Stimulated activated naive B cell treated with anti-CD40 and anti-IgM and Interleukin-4, amounts not matched to agents 10 μg/mL and 1 μg/mL and 100 μg/mL, for 72 hours (primary cell): Measurements from ENCODE around the gene AHI1.

Experiments
- ATAC-seq, 2 donors: fragments of 150-1000 bp; cut with Tn5 transposase; replicated peaks; 2 replicates each; pipeline ENCODE4 v1.10.0; 2021; ENCODE audit warnings: moderate library complexity in 1 of 2
- DNase-seq: peaks from one replicate; pipeline ENCODE4 v3.0.0; 2021
- H3K27ac Mint-ChIP-seq: one replicate; pipeline ENCODE4 v1.8.0; 2022; ENCODE audit warnings: mild to moderate bottlenecking, mixed read lengths
- H3K27me3 Mint-ChIP-seq, 2 donors: one replicate each; pipeline ENCODE4 v1.8.0; 2022; ENCODE audit warnings: mixed read lengths in 2 of 2
- H3K36me3 Mint-ChIP-seq, 2 donors: one replicate each; pipeline ENCODE4 v1.8.0; 2022; ENCODE audit warnings: mixed read lengths in 2 of 2, mild to moderate bottlenecking in 1 of 2
- H3K4me1 Mint-ChIP-seq, 2 donors: one replicate each; pipeline ENCODE4 v1.8.0; 2022; ENCODE audit warnings: mixed read lengths in 2 of 2, mild to moderate bottlenecking in 1 of 2
- H3K4me3 Mint-ChIP-seq, 2 donors: one replicate each; pipeline ENCODE4 v1.8.0; 2022; ENCODE audit warnings: mild to moderate bottlenecking in 2 of 2, mixed read lengths in 2 of 2, moderate library complexity in 1 of 2
- H3K9me3 Mint-ChIP-seq, 2 donors: one replicate each; pipeline ENCODE4 v1.8.0; 2022; ENCODE audit warnings: mixed read lengths in 2 of 2, mild to moderate bottlenecking in 1 of 2

Gene AHI1

DNA sequence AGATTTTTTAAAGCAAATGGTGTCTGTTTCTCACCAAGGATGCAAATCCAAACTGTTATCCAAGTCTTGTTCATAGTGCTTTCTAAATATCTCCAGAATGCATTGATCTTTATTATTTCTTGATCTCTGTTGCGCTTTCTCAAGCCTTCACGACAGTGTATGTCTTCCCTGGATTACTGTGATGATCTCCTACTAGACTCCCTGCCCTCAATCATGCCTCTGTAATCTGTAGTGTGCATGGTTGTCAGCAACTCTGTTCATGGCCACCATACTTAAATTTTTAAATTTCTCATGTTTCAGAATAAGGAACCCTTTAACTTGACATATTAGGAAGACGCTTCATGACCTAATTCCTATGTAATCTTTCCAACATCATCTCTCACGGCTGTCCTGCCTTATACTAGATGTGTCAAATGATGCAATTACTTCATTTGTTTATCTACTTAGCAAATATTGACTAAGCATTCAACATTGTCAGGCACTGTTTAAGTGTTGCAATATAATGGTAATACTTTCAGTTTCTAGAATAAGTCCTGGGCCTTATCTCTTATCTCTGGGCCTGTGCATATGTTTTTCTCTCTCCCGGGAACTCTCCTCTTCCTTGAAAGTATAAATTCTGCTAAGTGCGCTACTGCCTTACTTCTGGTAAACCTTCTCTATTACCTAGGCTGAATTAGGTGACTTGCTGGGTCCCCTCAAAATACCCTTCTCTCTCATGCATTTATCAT lies 25.6 kb upstream of the AHI1 start:
- H3K9me3 Mint-ChIP-seq, result peaks cover 0 to 3% of the 10 kb centered on the region in 2 donors
- no peak overlapping the region for H3K4me3 Mint-ChIP-seq
- DNase-seq, result no peak
- H3K36me3 Mint-ChIP-seq, result no peaks in the 10 kb centered on the region
- no peak overlapping the region for H3K27ac Mint-ChIP-seq
- H3K27me3 Mint-ChIP-seq, result no peaks in the 10 kb centered on the region
- H3K4me1 Mint-ChIP-seq, result no peaks in the 10 kb centered on the region
- ATAC-seq, result no peak

DNA sequence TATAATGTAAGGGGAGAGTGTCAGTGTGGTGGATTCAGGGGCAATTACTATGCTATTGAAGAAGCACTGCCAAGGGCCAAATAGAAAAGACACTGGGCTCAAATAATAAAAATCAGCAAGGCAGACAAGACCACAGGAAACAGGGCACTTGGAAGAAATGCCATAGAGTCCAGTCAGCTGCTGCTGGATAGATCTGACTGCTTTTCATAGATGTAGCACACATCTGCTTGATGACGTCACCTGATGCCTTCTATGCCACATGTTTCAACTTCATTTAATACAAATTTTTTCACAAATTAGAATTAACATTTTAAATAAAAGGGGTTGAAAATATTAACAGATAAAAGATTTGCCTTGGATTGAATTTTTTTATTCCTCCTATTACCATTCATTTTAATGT lies 23.9 kb upstream of the AHI1 start:
- Mint-ChIP-seq H3K9me3 (peaks cover 5% of the 10 kb centered on the region in 2 donors), H3K36me3 (no peaks in the 10 kb centered on the region), H3K27ac (no peak overlapping the region), H3K27me3 (no peaks in the 10 kb centered on the region), H3K4me1 (no peaks in the 10 kb centered on the region), H3K4me3 (no peak overlapping the region)
- ATAC-seq (no peak), DNase-seq (no peak)

GRCh38 chr6:135520781-135521180 lies 23.2 kb upstream of the AHI1 start:
- DNase-seq, result no peak
- Mint-ChIP-seq H3K27me3 (no peaks in the 10 kb centered on the region), H3K9me3 (peaks cover 5% of the 10 kb centered on the region in 2 donors), H3K27ac (no peak overlapping the region), H3K36me3 (no peaks in the 10 kb centered on the region), H3K4me3 (no peak overlapping the region), H3K4me1 (no peaks in the 10 kb centered on the region)
- no peak for ATAC-seq

DNA sequence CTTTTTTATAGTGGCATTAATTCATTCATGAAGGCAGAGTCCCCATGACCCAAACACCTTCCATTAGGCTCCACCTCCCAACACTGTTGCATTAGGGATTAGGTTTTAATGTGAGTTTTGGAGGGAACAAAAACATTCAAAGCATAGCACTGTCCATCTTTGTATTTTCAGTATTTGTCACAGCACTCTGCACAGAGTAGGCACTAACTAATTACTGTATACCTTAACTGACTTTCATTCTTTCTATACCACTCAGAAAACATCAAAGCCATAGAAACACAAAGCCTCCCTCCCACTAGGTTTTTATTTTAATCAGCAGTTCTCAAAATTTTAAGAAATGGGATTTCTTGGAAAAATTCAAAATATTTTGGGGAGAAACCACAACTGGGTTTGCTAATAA lies 21.8 kb upstream of the AHI1 start:
- H3K36me3 Mint-ChIP-seq, result no peaks in the 10 kb centered on the region
- H3K27me3 Mint-ChIP-seq, result no peaks in the 10 kb centered on the region
- no peak for DNase-seq
- ATAC-seq, result no peak
- no peaks in the 10 kb centered on the region for H3K4me1 Mint-ChIP-seq
- H3K27ac Mint-ChIP-seq, result no peak overlapping the region
- H3K4me3 Mint-ChIP-seq, result no peak overlapping the region
- H3K9me3 Mint-ChIP-seq, result peaks cover 5% of the 10 kb centered on the region in 2 donors

DNA sequence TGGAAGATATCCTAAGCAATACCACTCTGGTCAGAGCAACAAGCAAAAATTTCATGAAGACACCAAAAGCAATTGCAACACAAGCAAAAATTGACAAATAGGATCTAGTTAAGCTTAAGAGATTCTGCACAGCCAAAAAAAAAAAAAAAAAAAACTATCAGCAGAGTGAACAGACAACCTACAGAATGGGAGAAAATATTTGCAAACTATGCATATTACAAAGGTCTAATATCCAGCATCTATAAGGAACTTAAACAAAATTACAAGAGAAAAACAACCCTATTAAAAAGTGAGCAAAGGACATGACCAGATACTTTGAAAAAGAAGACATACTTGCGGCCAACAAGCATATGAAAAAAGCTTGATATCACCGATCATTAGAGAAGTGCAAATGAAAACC lies 20.0 kb upstream of the AHI1 start:
- no peaks in the 10 kb centered on the region for H3K27me3 Mint-ChIP-seq
- no peaks in the 10 kb centered on the region for H3K36me3 Mint-ChIP-seq
- DNase-seq, result no peak
- no peak overlapping the region for H3K4me3 Mint-ChIP-seq
- H3K9me3 Mint-ChIP-seq, result peaks cover 5 to 9% of the 10 kb centered on the region in 2 donors
- peaks cover 4 to 6% of the 10 kb centered on the region in 2 donors for H3K4me1 Mint-ChIP-seq
- H3K27ac Mint-ChIP-seq, result no peak overlapping the region
- no peak for ATAC-seq

GRCh38 chr6:135514706-135515105 lies 17.2 kb upstream of the AHI1 start:
- ATAC-seq (no peak), DNase-seq (no peak)
- H3K4me3 Mint-ChIP-seq, result no peak overlapping the region
- H3K4me1 Mint-ChIP-seq, result peaks cover 4 to 6% of the 10 kb centered on the region in 2 donors
- H3K9me3 Mint-ChIP-seq, result peaks cover 5 to 9% of the 10 kb centered on the region in 2 donors
- no peaks in the 10 kb centered on the region for H3K36me3 Mint-ChIP-seq
- H3K27me3 Mint-ChIP-seq, result no peaks in the 10 kb centered on the region
- H3K27ac Mint-ChIP-seq, result no peak overlapping the region

DNA sequence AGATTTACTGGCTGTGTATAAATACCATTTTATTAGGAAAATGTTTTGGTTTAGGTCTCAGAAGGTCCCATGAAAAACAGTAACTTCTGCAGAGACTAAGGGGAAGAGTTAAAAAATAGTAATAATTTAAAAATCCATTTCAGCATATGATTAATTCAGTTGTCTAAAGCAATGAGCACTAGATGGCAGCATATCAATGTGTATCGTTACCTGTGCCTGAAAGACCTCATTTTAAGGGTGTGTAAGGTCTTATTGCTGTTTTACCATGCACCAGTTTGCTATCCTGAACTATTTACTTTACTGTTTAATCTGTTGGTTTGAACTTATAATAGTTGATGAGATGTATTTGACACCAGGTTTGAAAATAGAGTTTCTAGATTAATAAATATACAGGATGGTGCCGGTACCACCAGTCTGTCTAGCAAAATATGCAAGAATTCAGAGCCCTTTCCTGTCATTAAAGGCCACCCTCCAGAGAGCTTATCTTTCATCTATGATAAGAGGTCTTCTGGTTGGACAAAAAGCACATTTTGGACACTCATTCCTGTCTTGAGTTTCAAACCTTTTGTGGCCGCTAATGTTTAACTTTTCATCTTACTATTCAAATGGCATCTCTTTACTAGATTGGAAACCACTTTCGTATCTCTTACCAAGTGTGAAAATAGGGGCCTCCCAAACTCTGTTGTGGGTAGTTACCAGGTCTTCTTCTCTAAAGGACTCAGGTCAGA lies 8.9 kb upstream of the AHI1 start:
- H3K36me3 Mint-ChIP-seq, result no peaks in the 10 kb centered on the region
- H3K9me3 Mint-ChIP-seq, result no peaks in the 10 kb centered on the region
- H3K27me3 Mint-ChIP-seq, result no peaks in the 10 kb centered on the region
- H3K4me1 Mint-ChIP-seq, result no peaks in the 10 kb centered on the region
- peak; percentile 75 to 80 for ATAC-seq
- no peak for DNase-seq
- H3K27ac Mint-ChIP-seq, result no peak overlapping the region
- H3K4me3 Mint-ChIP-seq, result no peak overlapping the region

DNA sequence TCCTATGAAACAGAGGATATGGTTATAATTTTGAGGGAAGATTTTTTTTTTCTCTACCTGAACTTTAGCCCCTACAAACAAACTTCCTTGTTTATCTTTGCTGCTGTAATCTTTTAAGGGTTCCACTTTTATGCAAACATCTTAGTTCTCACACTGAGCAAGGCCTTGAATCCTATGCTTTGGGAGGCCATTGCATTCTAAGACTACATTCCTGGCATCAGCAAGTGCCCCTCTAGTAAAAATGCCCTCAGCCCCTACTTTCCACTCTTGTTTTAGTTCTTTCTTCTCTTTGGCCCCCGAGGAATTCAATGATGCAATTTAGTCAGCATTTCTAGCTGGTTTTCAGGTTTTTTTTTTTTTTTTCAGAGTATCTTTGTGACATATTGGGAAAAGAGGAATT lies 8.1 kb upstream of the AHI1 start:
- Mint-ChIP-seq H3K36me3 (no peaks in the 10 kb centered on the region), H3K27ac (peak overlapping the region; percentile 57), H3K4me1 (no peaks in the 10 kb centered on the region), H3K27me3 (no peaks in the 10 kb centered on the region), H3K4me3 (no peak overlapping the region), H3K9me3 (no peaks in the 10 kb centered on the region)
- ATAC-seq (no peak), DNase-seq (no peak)

DNA sequence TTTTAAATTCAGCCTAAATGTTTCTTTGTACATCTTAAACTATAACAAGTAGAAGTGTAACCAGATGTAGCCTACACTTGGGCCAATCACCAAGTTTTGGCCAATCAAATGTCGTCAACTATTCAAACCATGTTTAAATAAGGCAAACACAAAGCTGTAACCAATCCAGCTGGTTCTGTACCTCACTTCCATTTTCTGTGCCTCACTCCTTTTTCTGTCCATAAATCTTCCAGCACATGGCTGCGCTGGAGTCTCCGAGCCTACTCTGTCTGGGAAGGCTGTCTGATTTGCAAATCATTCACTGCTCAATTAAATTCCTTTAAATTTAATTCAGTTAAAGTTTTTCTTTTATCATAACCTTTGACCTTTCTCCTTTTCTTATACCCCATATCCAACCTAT lies 7.7 kb upstream of the AHI1 start:
- ATAC-seq, result no peak
- H3K4me3 Mint-ChIP-seq, result no peak overlapping the region
- no peaks in the 10 kb centered on the region for H3K4me1 Mint-ChIP-seq
- H3K9me3 Mint-ChIP-seq, result no peaks in the 10 kb centered on the region
- H3K27me3 Mint-ChIP-seq, result no peaks in the 10 kb centered on the region
- H3K27ac Mint-ChIP-seq, result no peak overlapping the region
- H3K36me3 Mint-ChIP-seq, result no peaks in the 10 kb centered on the region
- no peak for DNase-seq

DNA sequence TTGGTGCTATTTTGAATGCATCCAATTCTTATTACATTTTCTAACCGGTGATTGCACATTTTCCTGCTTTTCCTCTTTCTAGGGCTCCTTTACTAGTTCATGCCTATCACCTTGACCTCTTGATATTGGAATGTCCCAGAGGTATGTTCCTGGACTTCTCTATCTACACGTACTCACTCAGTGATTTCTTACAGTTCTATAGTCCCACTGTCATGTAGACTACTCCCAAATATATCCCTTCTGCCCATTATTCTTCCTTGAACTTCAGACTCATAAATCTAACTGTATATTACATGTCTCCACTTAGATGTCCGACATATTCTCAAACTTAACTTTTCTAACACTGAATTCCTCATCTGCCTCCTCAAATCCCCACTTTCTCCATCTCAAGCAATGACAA lies 7.2 kb upstream of the AHI1 start:
- Mint-ChIP-seq H3K27me3 (no peaks in the 10 kb centered on the region), H3K9me3 (no peaks in the 10 kb centered on the region), H3K36me3 (no peaks in the 10 kb centered on the region), H3K27ac (no peak overlapping the region), H3K4me1 (no peaks in the 10 kb centered on the region), H3K4me3 (no peak overlapping the region)
- DNase-seq, result no peak
- ATAC-seq, result no peak

DNA sequence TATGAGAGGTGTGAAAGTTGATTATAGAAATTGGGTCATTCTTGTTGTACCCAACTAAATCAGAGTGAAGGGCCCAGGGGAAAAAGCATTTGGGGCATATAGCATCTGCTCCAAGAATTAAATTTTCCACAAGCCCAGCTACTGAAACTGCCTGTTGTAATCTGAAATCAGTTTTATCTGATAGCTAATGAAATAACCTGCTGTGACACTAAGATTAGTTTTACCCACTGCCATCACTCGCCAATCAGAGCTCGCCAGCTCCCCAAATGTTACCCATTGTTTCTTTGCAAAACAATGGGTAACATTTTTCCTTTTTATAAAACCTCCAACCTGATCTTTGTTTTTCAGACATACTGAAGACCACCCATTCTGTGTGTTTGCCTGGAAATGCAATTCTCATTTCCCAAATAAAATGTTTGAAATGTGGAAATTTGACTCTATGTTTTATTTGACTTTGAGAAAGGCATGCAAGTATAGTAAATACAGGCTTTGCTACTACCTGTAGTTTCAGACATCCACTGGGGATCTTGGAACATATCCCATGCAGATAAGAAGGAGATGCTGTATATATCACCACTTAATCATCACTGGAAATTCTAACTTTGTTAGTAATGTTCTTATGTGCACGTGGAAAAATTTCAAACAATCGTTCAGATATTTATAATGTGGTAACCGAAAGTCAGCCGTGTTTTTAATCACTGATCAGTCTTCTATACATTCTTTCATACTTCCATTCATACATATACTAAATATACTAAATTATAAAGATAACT lies 6.3 kb upstream of the AHI1 start:
- DNase-seq (no peak), ATAC-seq (no peak)
- Mint-ChIP-seq H3K36me3 (no peaks in the 10 kb centered on the region), H3K4me1 (no peaks in the 10 kb centered on the region), H3K27me3 (no peaks in the 10 kb centered on the region), H3K4me3 (no peak overlapping the region), H3K27ac (no peak overlapping the region), H3K9me3 (no peaks in the 10 kb centered on the region)

GRCh38 chr6:135499441-135500340 lies 2.2 kb upstream of the AHI1 start:
- Mint-ChIP-seq H3K4me1 (peaks cover 0 to 18% of the 10 kb centered on the region in 2 donors), H3K36me3 (peaks cover 9 to 10% of the 10 kb centered on the region in 2 donors), H3K4me3 (no peak overlapping the region), H3K27ac (no peak overlapping the region), H3K27me3 (no peaks in the 10 kb centered on the region), H3K9me3 (no peaks in the 10 kb centered on the region)
- no peak for ATAC-seq
- no peak for DNase-seq

- H3K27ac Mint-ChIP-seq, result no peak overlapping the region
- no peak overlapping the region for H3K4me3 Mint-ChIP-seq
- peaks cover 14 to 15% of the 10 kb centered on the region in 2 donors for H3K36me3 Mint-ChIP-seq
- no peaks in the 10 kb centered on the region for H3K27me3 Mint-ChIP-seq
- DNase-seq (peak; percentile 55), ATAC-seq (peak; percentile 67 to 70)
- peaks cover 0 to 18% of the 10 kb centered on the region in 2 donors for H3K4me1 Mint-ChIP-seq
- H3K9me3 Mint-ChIP-seq, result no peaks in the 10 kb centered on the region
These were observed 773 bp upstream of the AHI1 start for GRCh38 chr6:135498185-135498841.
